T-helper 17 cell (primary cell): ENCODE measurements around the gene CHST11. TPM values are rescaled to one million over a fixed set of nuclear protein-coding genes. Genes with fewer than 3 reads are reported as not detected.
A peak's percentile ranks its signal among the peaks of the same experiment; 100 is the strongest.
"Not testable (repeated sequence)": the region's sequence is repeated elsewhere in the genome, so short reads cannot be mapped to it uniquely, and the experiment has no call there.

ENCODE experiments used
- ATAC-seq: fragments of 150-1000 bp; cut with Tn5 transposase; 2 replicates; pipeline ENCODE4 v1.10.0; 2021; ENCODE audit warnings: mild to moderate bottlenecking, moderate library complexity
- DNase-seq, 3 donors: peaks; one replicate each; pipeline versions ENCODE4 v3.0.0 to v3.0.0-alpha.2; 2020 to 2021
- H3K9me3 ChIP-seq: one replicate; pipeline ENCODE4 v1.7.0; 2013; ENCODE audit warnings: low read length, mild to moderate bottlenecking; ENCODE audit not compliant: control insufficient read depth, poor library complexity, severe bottlenecking
- H3K27ac Mint-ChIP-seq: one replicate; pipeline ENCODE4 v1.8.0; 2022; ENCODE audit warnings: mild to moderate bottlenecking, moderate library complexity, mixed read lengths
- H3K27me3 Mint-ChIP-seq: one replicate; pipeline ENCODE4 v1.8.0; 2022; ENCODE audit warnings: mixed read lengths
- H3K36me3 Mint-ChIP-seq: one replicate; pipeline ENCODE4 v1.8.0; 2022; ENCODE audit warnings: low read depth, mixed read lengths
- H3K4me1 Mint-ChIP-seq: one replicate; pipeline ENCODE4 v1.8.0; 2022; ENCODE audit warnings: mild to moderate bottlenecking, mixed read lengths
- H3K4me3 Mint-ChIP-seq: one replicate; pipeline ENCODE4 v1.8.0; 2022; ENCODE audit warnings: mild to moderate bottlenecking, moderate library complexity, mixed read lengths
- total RNA-seq, 4 donors: library from RNA in 2 of 4; stranded (reverse) in 2 of 4; gene quantifications; one replicate each; pipeline ENCODE4 v1.2.3 and lab custom pipeline; 2022 to 2026

CHST11 gene
- total RNA-seq, 2 donors from 2014 or later = 76.6 to 78.3 TPM

GRCh38 chr12:104544836-104545235 lies 88.1 kb downstream of the CHST11 start:
- no peaks in the 10 kb centered on the region for H3K36me3 Mint-ChIP-seq
- H3K4me1 Mint-ChIP-seq = peaks cover 48% of the 10 kb centered on the region
- no peak overlapping the region for H3K27ac Mint-ChIP-seq
- DNase-seq = no peak
- no peak for ATAC-seq
- no peaks in the 10 kb centered on the region for H3K27me3 Mint-ChIP-seq
- H3K9me3 ChIP-seq = no peaks in the 10 kb centered on the region
- no peak overlapping the region for H3K4me3 Mint-ChIP-seq

GRCh38 chr12:104546575-104546974 lies 89.8 kb downstream of the CHST11 start:
- Mint-ChIP-seq H3K4me3 (no peak overlapping the region), H3K27me3 (no peaks in the 10 kb centered on the region), H3K4me1 (peaks cover 48% of the 10 kb centered on the region), H3K36me3 (no peaks in the 10 kb centered on the region), H3K27ac (no peak overlapping the region)
- ATAC-seq (peak; percentile 30), DNase-seq (no peak)
- no peaks in the 10 kb centered on the region for H3K9me3 ChIP-seq

GRCh38 chr12:104547235-104547634 lies 90.5 kb downstream of the CHST11 start:
- H3K36me3 Mint-ChIP-seq = no peaks in the 10 kb centered on the region
- H3K4me3 Mint-ChIP-seq = no peak overlapping the region
- H3K9me3 ChIP-seq = no peaks in the 10 kb centered on the region
- H3K4me1 Mint-ChIP-seq = peaks cover 54% of the 10 kb centered on the region
- ATAC-seq (no peak), DNase-seq (no peak)
- H3K27ac Mint-ChIP-seq = peak overlapping the region; percentile 37
- H3K27me3 Mint-ChIP-seq = no peaks in the 10 kb centered on the region

GRCh38 chr12:104549815-104550480 lies 93.2 kb downstream of the CHST11 start:
- ATAC-seq (no peak), DNase-seq (no peak)
- Mint-ChIP-seq H3K4me3 (no peak overlapping the region), H3K36me3 (no peaks in the 10 kb centered on the region), H3K27me3 (no peaks in the 10 kb centered on the region), H3K4me1 (peaks cover 61% of the 10 kb centered on the region), H3K27ac (no peak overlapping the region)
- no peaks in the 10 kb centered on the region for H3K9me3 ChIP-seq

- peaks cover 59% of the 10 kb centered on the region for H3K4me1 Mint-ChIP-seq
- DNase-seq (no peak), ATAC-seq (no peak)
- peak overlapping the region; percentile 9 for H3K4me3 Mint-ChIP-seq
- H3K27me3 Mint-ChIP-seq = no peaks in the 10 kb centered on the region
- H3K36me3 Mint-ChIP-seq = no peaks in the 10 kb centered on the region
- H3K27ac Mint-ChIP-seq = peak overlapping the region; percentile 1
- no peaks in the 10 kb centered on the region for H3K9me3 ChIP-seq
Observed at GRCh38 chr12:104551313-104551931, 94.7 kb downstream of the CHST11 start.

GRCh38 chr12:104553421-104553820 lies 96.7 kb downstream of the CHST11 start:
- H3K4me3 Mint-ChIP-seq = no peak overlapping the region

GRCh38 chr12:104555648-104556047 lies 98.9 kb downstream of the CHST11 start:
- ATAC-seq = no peak
- H3K4me1 Mint-ChIP-seq = peaks cover 48% of the 10 kb centered on the region
- peak overlapping the region; percentile 87 for H3K27ac Mint-ChIP-seq

More at GRCh38 chr12:104553421-104553820, 96.7 kb downstream of the CHST11 start:
- H3K27ac Mint-ChIP-seq = no peak overlapping the region
- ATAC-seq = no peak
- peaks cover 57% of the 10 kb centered on the region for H3K4me1 Mint-ChIP-seq
- no peak for DNase-seq
- no peaks in the 10 kb centered on the region for H3K36me3 Mint-ChIP-seq
- no peaks in the 10 kb centered on the region for H3K27me3 Mint-ChIP-seq
- no peaks in the 10 kb centered on the region for H3K9me3 ChIP-seq

GRCh38 chr12:104557488-104558195 lies 100.9 kb downstream of the CHST11 start:
- Mint-ChIP-seq H3K36me3 (no peaks in the 10 kb centered on the region), H3K27ac (no peak overlapping the region), H3K4me3 (no peak overlapping the region), H3K27me3 (no peaks in the 10 kb centered on the region), H3K4me1 (peaks cover 37% of the 10 kb centered on the region)
- no peaks in the 10 kb centered on the region for H3K9me3 ChIP-seq
- DNase-seq (no peak), ATAC-seq (no peak)

More at GRCh38 chr12:104555648-104556047, 98.9 kb downstream of the CHST11 start:
- Mint-ChIP-seq H3K36me3 (no peaks in the 10 kb centered on the region), H3K4me3 (no peak overlapping the region), H3K27me3 (no peaks in the 10 kb centered on the region)
- no peaks in the 10 kb centered on the region for H3K9me3 ChIP-seq
- DNase-seq = no peak

- no peaks in the 10 kb centered on the region for H3K27me3 Mint-ChIP-seq
- H3K27ac Mint-ChIP-seq = no peak overlapping the region
- DNase-seq (no peak), ATAC-seq (no peak)
- H3K4me3 Mint-ChIP-seq = no peak overlapping the region
- no peaks in the 10 kb centered on the region for H3K9me3 ChIP-seq
- peaks cover 26% of the 10 kb centered on the region for H3K4me1 Mint-ChIP-seq
- H3K36me3 Mint-ChIP-seq = peaks cover 4% of the 10 kb centered on the region
Observed at GRCh38 chr12:104560881-104561280, 104.1 kb downstream of the CHST11 start.

- peaks cover 4% of the 10 kb centered on the region for H3K36me3 Mint-ChIP-seq
- no peak overlapping the region for H3K4me3 Mint-ChIP-seq
- H3K9me3 ChIP-seq = no peaks in the 10 kb centered on the region
- no peak overlapping the region for H3K27ac Mint-ChIP-seq
- peaks cover 27% of the 10 kb centered on the region for H3K4me1 Mint-ChIP-seq
- DNase-seq (no peak), ATAC-seq (no peak)
- no peaks in the 10 kb centered on the region for H3K27me3 Mint-ChIP-seq
Observed at GRCh38 chr12:104562763-104563162, 106.0 kb downstream of the CHST11 start.

- DNase-seq, H3K9me3 ChIP-seq, H3K36me3 Mint-ChIP-seq, H3K27me3 Mint-ChIP-seq, ATAC-seq, H3K4me3 Mint-ChIP-seq, H3K27ac Mint-ChIP-seq: not testable (repeated sequence)
- peaks cover 44% of the 10 kb centered on the region for H3K4me1 Mint-ChIP-seq
Observed at GRCh38 chr12:104564662-104565061, 107.9 kb downstream of the CHST11 start.

- no peak for ATAC-seq
- H3K4me3 Mint-ChIP-seq = no peak overlapping the region
- H3K27me3 Mint-ChIP-seq = no peaks in the 10 kb centered on the region
- H3K36me3 Mint-ChIP-seq = peaks cover 4% of the 10 kb centered on the region
- H3K4me1 Mint-ChIP-seq = peaks cover 48% of the 10 kb centered on the region
- no peak for DNase-seq
- peak overlapping the region; percentile 89 for H3K27ac Mint-ChIP-seq
- no peaks in the 10 kb centered on the region for H3K9me3 ChIP-seq
Observed at GRCh38 chr12:104565606-104566243, 109.0 kb downstream of the CHST11 start.
